ENCODE results near the gene NCBP2L. TPM values are rescaled to one million over a fixed set of nuclear protein-coding genes. Genes with fewer than 3 reads are reported as not detected.
A peak's percentile ranks its signal among the peaks of the same experiment; 100 is the strongest.
"Not testable (repeated sequence)": the region's sequence is repeated elsewhere in the genome, so short reads cannot be mapped to it uniquely, and the experiment has no call there.

Gene NCBP2L
- total RNA-seq, 1 donor from 2014 or later = not detected

- ATAC-seq (peak; percentile 85), DNase-seq (ENCODE audit: low spot score) (peak; percentile 86)
- intact Hi-C loops (cut with DNase I) = loop anchor here (5.0 kb wide), 1 partner anchor 110 kb away; no protein-coding TSS in a partner anchor
Measured at GRCh38 chrX:107776649-107777535, 641 bp upstream of the NCBP2L start.

GRCh38 chrX:107780525-107780924 lies 3.0 kb downstream of the NCBP2L start:
- DNase-seq (ENCODE audit: low spot score) (no peak), ATAC-seq (no peak)
- intact Hi-C loops (cut with DNase I) = no loop called here

- ATAC-seq = peak; percentile 71
- intact Hi-C loops (cut with DNase I) = no loop called here
- DNase-seq (ENCODE audit: low spot score) = no peak
Measured at GRCh38 chrX:107787827-107788226, 10.3 kb downstream of the NCBP2L start.

GRCh38 chrX:107804427-107804826 lies 26.9 kb downstream of the NCBP2L start:
- DNase-seq (ENCODE audit: low spot score) = no peak
- intact Hi-C loops (cut with DNase I) = no loop called here
- no peak for ATAC-seq

GRCh38 chrX:107805179-107805578 lies 27.6 kb downstream of the NCBP2L start:
- ATAC-seq = no peak
- DNase-seq (ENCODE audit: low spot score) = no peak
- intact Hi-C loops (cut with DNase I) = no loop called here

GRCh38 chrX:107810053-107810452 lies 32.5 kb downstream of the NCBP2L start:
- ATAC-seq; DNase-seq (ENCODE audit: low spot score); intact Hi-C loops (cut with DNase I): not testable (repeated sequence)

- DNase-seq (ENCODE audit: low spot score) = no peak
- ATAC-seq = no peak
- intact Hi-C loops (cut with DNase I) = no loop called here
Measured at GRCh38 chrX:107818900-107819521, 41.5 kb downstream of the NCBP2L start.

GRCh38 chrX:107823042-107823441 lies 45.5 kb downstream of the NCBP2L start:
- ATAC-seq (no peak), DNase-seq (ENCODE audit: low spot score) (no peak)
- intact Hi-C loops (cut with DNase I) = no loop called here

GRCh38 chrX:107823456-107823855 lies 45.9 kb downstream of the NCBP2L start:
- intact Hi-C loops (cut with DNase I) = no loop called here
- no peak for ATAC-seq

GRCh38 chrX:107825698-107826237 lies 48.2 kb downstream of the NCBP2L start, which contains the start of gene MID2:
Gene MID2 (plus strand): TSS chrX:107825866. CDS start chrX:107826427, 561 bp downstream.
- peak; percentile 73 for ATAC-seq
- intact Hi-C loops (cut with DNase I) = no loop called here

More at GRCh38 chrX:107823456-107823855, 45.9 kb downstream of the NCBP2L start:
- no peak for DNase-seq (ENCODE audit: low spot score)

GRCh38 chrX:107826238-107827029 lies 48.9 kb downstream of the NCBP2L start:
- intact Hi-C loops (cut with DNase I) = no loop called here
- ATAC-seq (peak; percentile 47), DNase-seq (ENCODE audit: low spot score) (peak; percentile 65)

More at GRCh38 chrX:107825698-107826237, 48.2 kb downstream of the NCBP2L start, which contains the start of gene MID2:
- peak; percentile 68 for DNase-seq (ENCODE audit: low spot score)

- ATAC-seq (peak; percentile 53), DNase-seq (ENCODE audit: low spot score) (no peak)
- intact Hi-C loops (cut with DNase I) = no loop called here
Measured at GRCh38 chrX:107827030-107827831, 49.7 kb downstream of the NCBP2L start.

GRCh38 chrX:107827852-107828251 lies 50.3 kb downstream of the NCBP2L start:
- intact Hi-C loops (cut with DNase I) = no loop called here
- ATAC-seq (no peak), DNase-seq (ENCODE audit: low spot score) (no peak)

- intact Hi-C loops (cut with DNase I) = no loop called here
- DNase-seq (ENCODE audit: low spot score) = no peak
- no peak for ATAC-seq
Measured at GRCh38 chrX:107829878-107830277, 52.3 kb downstream of the NCBP2L start.

GRCh38 chrX:107831071-107831730 lies 53.7 kb downstream of the NCBP2L start:
- ATAC-seq (no peak), DNase-seq (ENCODE audit: low spot score) (no peak)
- intact Hi-C loops (cut with DNase I) = no loop called here

GRCh38 chrX:107834275-107835201 lies 57.0 kb downstream of the NCBP2L start:
- DNase-seq (ENCODE audit: low spot score) (no peak), ATAC-seq (no peak)
- intact Hi-C loops (cut with DNase I) = no loop called here

- DNase-seq (ENCODE audit: low spot score) (no peak), ATAC-seq (no peak)
- intact Hi-C loops (cut with DNase I) = no loop called here
Measured at GRCh38 chrX:107836958-107837357, 59.4 kb downstream of the NCBP2L start.

Measured in sciatic nerve (tissue), 2 donors.